IMR-90 (cell line): ENCODE results near the gene GAS5. TPM values are rescaled to one million over a fixed set of nuclear protein-coding genes. Genes with fewer than 3 reads are reported as not detected.

Experiments used
- ATAC-seq: fragments of 200-7000 bp; cut with Tn5 transposase; 2 replicates; pipeline ENCODE4 v1.9.1; 2020; ENCODE audit warnings: low read depth, mild to moderate bottlenecking, moderate library complexity
- BruUV-seq: library from RNA; stranded (reverse); fragments of 400-500 nt; replicated peaks from 2 replicates; lab custom pipeline; 2021; lab: Mats Ljungman, UMichigan
- CTCF ChIA-PET: fragments of 300-600 bp; formaldehyde crosslinking; extraction: SDS; loops from one replicate; lab custom pipeline; 2021; ENCODE audit warnings: antibody characterized with exemption; lab: Yijun Ruan, JAX
- POLR2A ChIA-PET: fragments of 300-600 bp; sonication (Branson Sonifier 250); formaldehyde crosslinking; loops from one replicate; lab custom pipeline; 2022; ENCODE audit warnings: antibody characterized with exemption; ENCODE audit not compliant: unreplicated experiment; lab: Charles Lee
- DNase-seq: peaks from one replicate; pipeline ENCODE4 v3.0.0; 2013
- H2AFZ ChIP-seq: replicated peaks from 2 replicates; pipeline ENCODE3; 2013; ENCODE audit warnings: low read length, mild to moderate bottlenecking; ENCODE audit not compliant: poor library complexity
- H2AK5ac ChIP-seq: 2 replicates; pipeline ENCODE4 v1.6.1; 2013; ENCODE audit warnings: low read depth, low read length, inconsistent platforms
- H2AK9ac ChIP-seq: replicated peaks from 2 replicates; pipeline ENCODE3; 2013; ENCODE audit warnings: mild to moderate bottlenecking, low read depth, low read length, moderate library complexity; ENCODE audit not compliant: poor library complexity
- H2BK120ac ChIP-seq: 2 replicates; pipeline ENCODE4 v1.6.1; 2013; ENCODE audit warnings: low read depth, low read length, inconsistent platforms
- H2BK15ac ChIP-seq: 3 replicates; pipeline ENCODE4 v1.6.1; 2013; ENCODE audit warnings: low read depth, low read length, inconsistent platforms
- H2BK20ac ChIP-seq: 2 replicates; pipeline ENCODE4 v1.6.1; 2013; ENCODE audit warnings: low read depth, mild to moderate bottlenecking, inconsistent platforms, low read length, moderate library complexity
- H2BK5ac ChIP-seq: 2 replicates; pipeline ENCODE4 v1.6.1; 2013; ENCODE audit warnings: mild to moderate bottlenecking, low read depth, low read length, inconsistent platforms; ENCODE audit not compliant: poor library complexity, severe bottlenecking
- H3K14ac ChIP-seq: replicated peaks from 2 replicates; pipeline ENCODE4 v1.6.1; 2013; ENCODE audit warnings: low read depth, low read length, inconsistent platforms
- H3K18ac ChIP-seq: 2 replicates; pipeline ENCODE4 v1.6.1; 2013; ENCODE audit warnings: low read depth, low read length, control low read depth
- H3K23ac ChIP-seq: 2 replicates; pipeline ENCODE4 v1.6.1; 2013; ENCODE audit warnings: low read depth, low read length, inconsistent platforms
- H3K27ac ChIP-seq: 2 replicates; pipeline ENCODE4 v1.5.1; 2013; ENCODE audit warnings: mild to moderate bottlenecking, control low read depth, low read length; ENCODE audit not compliant: insufficient read depth
- H3K27me3 ChIP-seq: 2 replicates; pipeline ENCODE4 v1.6.1; 2013; ENCODE audit warnings: low read length; ENCODE audit not compliant: control insufficient read depth, insufficient read depth
- H3K36me3 ChIP-seq: 2 replicates; pipeline ENCODE4 v1.6.1; 2013; ENCODE audit warnings: low read length, mixed read lengths; ENCODE audit not compliant: control insufficient read depth, insufficient read depth
- H3K4ac ChIP-seq: 2 replicates; pipeline ENCODE4 v1.6.1; 2013; ENCODE audit warnings: low read depth, low read length, inconsistent platforms
- H3K4me1 ChIP-seq: 2 replicates; pipeline ENCODE4 v1.6.1; 2013; ENCODE audit warnings: low read length, mixed read lengths; ENCODE audit not compliant: control insufficient read depth, insufficient read depth
- H3K4me2 ChIP-seq: 2 replicates; pipeline ENCODE4 v1.6.1; 2013; ENCODE audit warnings: low read depth, mild to moderate bottlenecking, control low read depth, low read length, moderate library complexity
- H3K4me3 ChIP-seq: 2 replicates; pipeline ENCODE4 v1.5.1; 2013; ENCODE audit warnings: low read depth, mild to moderate bottlenecking, control low read depth, low read length, moderate library complexity; ENCODE audit not compliant: insufficient read depth
- H3K56ac ChIP-seq: 2 replicates; pipeline ENCODE4 v1.6.1; 2013; ENCODE audit warnings: low read length, inconsistent platforms; ENCODE audit not compliant: insufficient read depth; ENCODE audit errors: extremely low read depth
- H3K79me1 ChIP-seq, 2 experiments: 2 replicates each; pipeline ENCODE4 v1.6.1; 2013; ENCODE audit warnings: low read length in 2 of 2, inconsistent platforms in 1 of 2, low read depth in 1 of 2
- H3K9ac ChIP-seq: 2 replicates; pipeline ENCODE4 v1.6.1; 2013; ENCODE audit warnings: low read depth, low read length, control low read depth
- H3K9me1 ChIP-seq: 2 replicates; pipeline ENCODE4 v1.6.1; 2013; ENCODE audit warnings: low read length, inconsistent platforms; ENCODE audit not compliant: insufficient read depth
- H3K9me3 ChIP-seq: 2 replicates; pipeline ENCODE4 v1.6.1; 2013; ENCODE audit warnings: low read length; ENCODE audit not compliant: control insufficient read depth, insufficient read depth
- H4K20me1 ChIP-seq: 2 replicates; pipeline ENCODE4 v1.6.1; 2013; ENCODE audit warnings: low read length, inconsistent platforms; ENCODE audit not compliant: insufficient read depth
- H4K5ac ChIP-seq: 2 replicates; pipeline ENCODE4 v1.6.1; 2013; ENCODE audit warnings: mild to moderate bottlenecking, low read depth, low read length, control low read depth
- H4K8ac ChIP-seq, 2 experiments: 2 replicates each; pipeline ENCODE4 v1.6.1; 2013; ENCODE audit warnings: low read depth in 2 of 2, low read length in 2 of 2, control low read depth in 1 of 2, inconsistent platforms in 1 of 2
- H4K91ac ChIP-seq: 2 replicates; pipeline ENCODE4 v1.6.1; 2013; ENCODE audit warnings: low read depth, low read length, inconsistent platforms; ENCODE audit not compliant: insufficient read depth
- BHLHE40 ChIP-seq: fragments of 150-350 bp; IDR thresholded peaks from 2 replicates; pipeline ENCODE4 v1.6.1; 2016; ENCODE audit warnings: mild to moderate bottlenecking, low read depth, low read length
- CEBPB ChIP-seq: IDR thresholded peaks from 2 replicates; pipeline ENCODE4 v1.6.1; 2012; ENCODE audit warnings: low read depth, low read length, improper control_type of control experiment
- CHD1 ChIP-seq: IDR thresholded peaks from 2 replicates; pipeline ENCODE4 v1.6.1; 2012; ENCODE audit warnings: low read depth, low read length, improper control_type of control experiment
- FOS ChIP-seq: fragments of 150-350 bp; IDR thresholded peaks from 2 replicates; pipeline ENCODE4 v1.6.1; 2016; ENCODE audit warnings: low read depth, low read length
- MAFK ChIP-seq: IDR thresholded peaks from 2 replicates; pipeline ENCODE4 v1.6.1; 2012; ENCODE audit warnings: low read depth, low read length, improper control_type of control experiment
- MAZ ChIP-seq: IDR thresholded peaks from 2 replicates; pipeline ENCODE4 v1.6.1; 2012; ENCODE audit warnings: low read depth, mild to moderate bottlenecking, low read length, improper control_type of control experiment, moderate library complexity, borderline replicate concordance
- MXI1 ChIP-seq: IDR thresholded peaks from 2 replicates; pipeline ENCODE4 v1.6.1; 2012; ENCODE audit warnings: low read depth, mild to moderate bottlenecking, low read length, moderate library complexity, borderline replicate concordance
- NFE2L2 ChIP-seq: fragments of 150-350 bp; IDR thresholded peaks from 2 replicates; pipeline ENCODE4 v1.6.1; 2016; ENCODE audit warnings: low read depth, mild to moderate bottlenecking, low read length
- POLR2A ChIP-seq: IDR thresholded peaks from 2 replicates; pipeline ENCODE4 v1.6.1; 2012; ENCODE audit warnings: mild to moderate bottlenecking, low read depth, low read length
- RAD21 ChIP-seq: IDR thresholded peaks from 2 replicates; pipeline ENCODE4 v1.6.1; 2012; ENCODE audit warnings: low read length, improper control_type of control experiment
- RCOR1 ChIP-seq: IDR thresholded peaks from 2 replicates; pipeline ENCODE4 v1.6.1; 2012; ENCODE audit warnings: mild to moderate bottlenecking, low read length, improper control_type of control experiment; ENCODE audit not compliant: insufficient replicate concordance
- RFX5 ChIP-seq: IDR thresholded peaks from 2 replicates; pipeline ENCODE4 v1.8.0; 2012; ENCODE audit warnings: low read depth, mild to moderate bottlenecking, low read length, moderate library complexity
- SMC3 ChIP-seq: fragments of 150-350 bp; IDR thresholded peaks from 2 replicates; pipeline ENCODE4 v1.6.1; 2016; ENCODE audit warnings: low read depth, mild to moderate bottlenecking, antibody characterized with exemption, low read length, moderate library complexity
- WGBS, 2 experiments: methylation state at CpG; one replicate each; pipeline versions ENCODE4 v1.1.5 to v1.1.7; 2013; ENCODE audit warnings: missing lambda C conversion rate in 2 of 2; ENCODE audit not compliant: insufficient read length in 1 of 2; ENCODE audit errors: extremely low coverage in 2 of 2; 5-methylcytosine and 5-hydroxymethylcytosine counted together
- dilution Hi-C: fragments of 300-500 bp; cut with HindIII; formaldehyde crosslinking; loops from one replicate; pipeline ENCODE4 v1.14.3; 2018; ENCODE audit warnings: low sequenced_read_pairs; ENCODE audit not compliant: unreplicated experiment
- in situ Hi-C: fragments of 300-500 bp; cut with MboI; formaldehyde crosslinking; loops from 3 replicates; pipeline ENCODE4 v1.14.3; 2019; ENCODE audit warnings: low sequenced_read_pairs, inconsistent platforms, mixed read lengths
- intact Hi-C: fragments of 100-400 bp; cut with micrococcal nuclease; formaldehyde crosslinking; loops from 2 replicates; pipeline ENCODE4 v1.10.0; 2022
- polyA plus RNA-seq, 3 experiments: library from polyadenylated mRNA; depleted of rRNA; stranded (reverse); fragments of >200 nt; gene quantifications; 2 replicates each; pipeline ENCODE4 v1.2.3, GENCODE V29; 2012; ENCODE audit warnings: low replicate concordance in 1 of 3
- total RNA-seq: library from RNA; depleted of rRNA; stranded (reverse); fragments of >200 nt; gene quantifications from 2 replicates; pipeline ENCODE4 v1.2.3, GENCODE V29; 2012
- TF ChIP-seq, protein P1 (sequence below): fragments of 150-350 bp; IDR thresholded peaks from 2 replicates; pipeline ENCODE4 v1.6.1; 2017; ENCODE audit warnings: mild to moderate bottlenecking, antibody characterized with exemption, low read length, low read depth
- TF ChIP-seq, protein P2 (sequence below): fragments of 150-350 bp; IDR thresholded peaks from 2 replicates; pipeline ENCODE4 v1.6.1; 2016; ENCODE audit warnings: low read depth, mild to moderate bottlenecking, low read length, moderate library complexity, borderline replicate concordance
- TF ChIP-seq, protein P3 (sequence below): conservative IDR thresholded peaks from 2 replicates; pipeline ENCODE4 v1.5.1; 2012; ENCODE audit warnings: mild to moderate bottlenecking, low read depth, low read length, improper control_type of control experiment

GAS5 gene
- total and polyA plus RNA-seq, 2 of the 4 experiments (the other 2 are of a cell fraction), result 380 to 737 TPM

DNA sequence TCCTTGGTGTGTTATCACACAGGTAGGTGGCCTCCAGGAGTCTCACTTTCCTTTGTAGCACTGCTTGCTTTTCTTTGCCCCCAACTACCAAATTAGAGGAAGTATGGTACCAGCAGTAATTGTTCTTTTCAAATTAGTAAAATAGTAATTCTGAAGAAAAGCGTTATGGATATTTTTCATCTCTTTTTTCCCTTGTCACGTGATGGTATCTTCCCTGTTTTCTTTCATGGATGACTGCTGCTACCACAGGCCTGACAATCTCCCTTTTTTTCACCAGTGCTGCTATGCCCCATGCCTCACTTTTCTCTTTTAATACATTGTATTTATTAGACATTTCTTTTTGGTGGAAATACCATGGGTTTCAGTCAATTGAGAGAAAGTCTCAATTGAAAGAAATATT, 3.7 kb upstream of the GAS5 start:
- Histone ChIP-seq H3K23ac (no peak overlapping the region), H3K9me3 (no peaks in the 10 kb centered on the region), H4K5ac (no peak overlapping the region), H2BK15ac (no peak overlapping the region), H3K27me3 (no peaks in the 10 kb centered on the region), H3K27ac (no peak overlapping the region), H3K9me1 (no peaks in the 10 kb centered on the region), H3K4me3 (no peak overlapping the region), H3K56ac (no peak overlapping the region), H2BK5ac (no peak overlapping the region), H4K8ac (no peak overlapping the region), H3K36me3 (peaks cover 23% of the 10 kb centered on the region), H2BK20ac (no peak overlapping the region), H2BK120ac (no peak overlapping the region), H3K9ac (no peak overlapping the region), H3K79me1 (peaks cover 3 to 37% of the 10 kb centered on the region in 2 experiments; a peak in 3 of 4 replicates), H2AK9ac (no peak overlapping the region), H4K20me1 (peaks cover 13% of the 10 kb centered on the region), H3K18ac (no peak overlapping the region), H3K4ac (no peak overlapping the region), H2AK5ac (no peak overlapping the region), H4K91ac (no peak overlapping the region), H3K4me2 (no peak overlapping the region), H3K4me1 (no peaks in the 10 kb centered on the region; the same call in 1 of the 2 replicates), H3K14ac (no peak overlapping the region), H2AFZ (no peak overlapping the region)
- intact Hi-C loops (no loop called here), dilution Hi-C loops (no loop called here), in situ Hi-C loops (no loop called here)
- ChIA-PET POLR2A (interaction anchor here (0.6 kb wide), 1 partner anchor 81 kb away, joined by 5 read pairs; no protein-coding TSS in a partner anchor), CTCF (no interaction called here)
- no peak for TF ChIP-seq RAD21
- no peak for TF ChIP-seq CHD1
- TF ChIP-seq MAZ, result no peak
- TF ChIP-seq RCOR1, result no peak
- TF ChIP-seq, protein P1, sequence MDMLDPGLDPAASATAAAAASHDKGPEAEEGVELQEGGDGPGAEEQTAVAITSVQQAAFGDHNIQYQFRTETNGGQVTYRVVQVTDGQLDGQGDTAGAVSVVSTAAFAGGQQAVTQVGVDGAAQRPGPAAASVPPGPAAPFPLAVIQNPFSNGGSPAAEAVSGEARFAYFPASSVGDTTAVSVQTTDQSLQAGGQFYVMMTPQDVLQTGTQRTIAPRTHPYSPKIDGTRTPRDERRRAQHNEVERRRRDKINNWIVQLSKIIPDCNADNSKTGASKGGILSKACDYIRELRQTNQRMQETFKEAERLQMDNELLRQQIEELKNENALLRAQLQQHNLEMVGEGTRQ, result no peak
- TF ChIP-seq MXI1, result no peak
- TF ChIP-seq, protein P2, sequence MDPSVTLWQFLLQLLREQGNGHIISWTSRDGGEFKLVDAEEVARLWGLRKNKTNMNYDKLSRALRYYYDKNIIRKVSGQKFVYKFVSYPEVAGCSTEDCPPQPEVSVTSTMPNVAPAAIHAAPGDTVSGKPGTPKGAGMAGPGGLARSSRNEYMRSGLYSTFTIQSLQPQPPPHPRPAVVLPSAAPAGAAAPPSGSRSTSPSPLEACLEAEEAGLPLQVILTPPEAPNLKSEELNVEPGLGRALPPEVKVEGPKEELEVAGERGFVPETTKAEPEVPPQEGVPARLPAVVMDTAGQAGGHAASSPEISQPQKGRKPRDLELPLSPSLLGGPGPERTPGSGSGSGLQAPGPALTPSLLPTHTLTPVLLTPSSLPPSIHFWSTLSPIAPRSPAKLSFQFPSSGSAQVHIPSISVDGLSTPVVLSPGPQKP, result no peak
- TF ChIP-seq, protein P3, sequence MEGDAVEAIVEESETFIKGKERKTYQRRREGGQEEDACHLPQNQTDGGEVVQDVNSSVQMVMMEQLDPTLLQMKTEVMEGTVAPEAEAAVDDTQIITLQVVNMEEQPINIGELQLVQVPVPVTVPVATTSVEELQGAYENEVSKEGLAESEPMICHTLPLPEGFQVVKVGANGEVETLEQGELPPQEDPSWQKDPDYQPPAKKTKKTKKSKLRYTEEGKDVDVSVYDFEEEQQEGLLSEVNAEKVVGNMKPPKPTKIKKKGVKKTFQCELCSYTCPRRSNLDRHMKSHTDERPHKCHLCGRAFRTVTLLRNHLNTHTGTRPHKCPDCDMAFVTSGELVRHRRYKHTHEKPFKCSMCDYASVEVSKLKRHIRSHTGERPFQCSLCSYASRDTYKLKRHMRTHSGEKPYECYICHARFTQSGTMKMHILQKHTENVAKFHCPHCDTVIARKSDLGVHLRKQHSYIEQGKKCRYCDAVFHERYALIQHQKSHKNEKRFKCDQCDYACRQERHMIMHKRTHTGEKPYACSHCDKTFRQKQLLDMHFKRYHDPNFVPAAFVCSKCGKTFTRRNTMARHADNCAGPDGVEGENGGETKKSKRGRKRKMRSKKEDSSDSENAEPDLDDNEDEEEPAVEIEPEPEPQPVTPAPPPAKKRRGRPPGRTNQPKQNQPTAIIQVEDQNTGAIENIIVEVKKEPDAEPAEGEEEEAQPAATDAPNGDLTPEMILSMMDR, result no peak
- TF ChIP-seq NFE2L2, result no peak
- TF ChIP-seq MAFK, result no peak
- no peak for TF ChIP-seq BHLHE40
- no peak for TF ChIP-seq POLR2A
- no peak for TF ChIP-seq RFX5
- no peak for TF ChIP-seq SMC3
- no peak for TF ChIP-seq FOS
- TF ChIP-seq CEBPB, result no peak
- no CpG with 5 or more reads among the region's 2 CpGs for WGBS, 2 experiments
- ATAC-seq (no peak), DNase-seq (no peak)
- no TSS peak for BruUV-seq
